ENCODE data around the gene C1orf167.

C1orf167 gene

DNA sequence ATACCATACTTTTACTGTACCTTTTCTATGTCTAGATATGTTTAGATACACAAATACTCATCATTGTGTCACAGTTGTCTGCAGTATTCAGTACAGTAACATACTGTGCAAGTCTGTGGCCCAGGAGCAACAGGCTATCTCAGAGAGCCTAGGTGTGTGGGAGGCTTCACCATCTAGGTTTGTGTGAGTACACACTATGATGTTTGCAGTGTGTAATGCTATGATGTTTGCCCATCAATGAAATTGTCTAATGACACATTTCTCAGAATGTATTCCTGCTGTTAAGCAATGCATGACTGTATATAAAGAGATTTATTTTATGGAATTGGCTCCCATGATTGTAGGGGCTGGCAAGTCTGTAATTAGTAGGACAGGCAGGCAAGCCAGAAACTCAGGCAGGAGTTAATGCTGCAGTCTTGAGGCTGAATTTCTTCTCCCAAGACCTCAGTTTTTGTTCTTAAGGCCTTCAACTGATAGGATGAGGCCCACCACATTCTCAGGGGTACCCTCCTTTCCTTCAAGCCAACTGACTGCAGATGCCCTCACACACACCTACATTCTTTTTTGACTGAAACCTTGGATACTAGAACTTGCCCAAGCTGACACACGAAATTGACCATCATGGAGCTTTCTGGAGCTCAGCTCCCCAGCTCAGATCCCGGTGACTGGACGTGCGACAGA is 33.7 kb upstream of the C1orf167 start:
- Histone ChIP-seq H3K4me2 (no peak overlapping the region), H4K20me1 (ENCODE audit: insufficient read depth) (no peaks in the 10 kb centered on the region), H3K27me3 (ENCODE audit: insufficient read depth, low read depth) (peaks cover 23% of the 10 kb centered on the region; the same call in 1 of the 2 replicates), H3K4me3 (IDR thresholded peaks at IDR 0.05; ENCODE audit: insufficient read depth, low read depth, low read length) (no peak overlapping the region), H3K9ac (no peak overlapping the region), H2AFZ (ENCODE audit: low read depth) (no peak overlapping the region), H3K27ac (no peak overlapping the region), H3K4me1 (ENCODE audit: low read depth, poor library complexity, severe bottlenecking) (no peaks in the 10 kb centered on the region), H3K79me2 (ENCODE audit: insufficient read depth, low read depth) (no peaks in the 10 kb centered on the region), H3K36me3 (ENCODE audit: insufficient read depth) (no peaks in the 10 kb centered on the region)
- no peak for TF ChIP-seq CTCF (conservative IDR thresholded peaks at IDR 0.05; ENCODE audit: low read depth, low read length)

- Histone ChIP-seq H3K36me3 (ENCODE audit: insufficient read depth) (no peaks in the 10 kb centered on the region), H3K27me3 (ENCODE audit: insufficient read depth, low read depth) (peaks cover 20% of the 10 kb centered on the region; the same call in 1 of the 2 replicates), H4K20me1 (ENCODE audit: insufficient read depth) (no peaks in the 10 kb centered on the region), H3K79me2 (ENCODE audit: insufficient read depth, low read depth) (no peaks in the 10 kb centered on the region), H3K4me3 (IDR thresholded peaks at IDR 0.05; ENCODE audit: insufficient read depth, low read depth, low read length) (no peak overlapping the region), H3K9ac (no peak overlapping the region), H3K4me1 (ENCODE audit: low read depth, poor library complexity, severe bottlenecking) (no peaks in the 10 kb centered on the region), H2AFZ (ENCODE audit: low read depth) (no peak overlapping the region), H3K27ac (no peak overlapping the region), H3K4me2 (no peak overlapping the region)
- no peak for TF ChIP-seq CTCF (conservative IDR thresholded peaks at IDR 0.05; ENCODE audit: low read depth, low read length)
Measured at GRCh38 chr1:11729155-11729497, 32.9 kb upstream of the C1orf167 start.

DNA sequence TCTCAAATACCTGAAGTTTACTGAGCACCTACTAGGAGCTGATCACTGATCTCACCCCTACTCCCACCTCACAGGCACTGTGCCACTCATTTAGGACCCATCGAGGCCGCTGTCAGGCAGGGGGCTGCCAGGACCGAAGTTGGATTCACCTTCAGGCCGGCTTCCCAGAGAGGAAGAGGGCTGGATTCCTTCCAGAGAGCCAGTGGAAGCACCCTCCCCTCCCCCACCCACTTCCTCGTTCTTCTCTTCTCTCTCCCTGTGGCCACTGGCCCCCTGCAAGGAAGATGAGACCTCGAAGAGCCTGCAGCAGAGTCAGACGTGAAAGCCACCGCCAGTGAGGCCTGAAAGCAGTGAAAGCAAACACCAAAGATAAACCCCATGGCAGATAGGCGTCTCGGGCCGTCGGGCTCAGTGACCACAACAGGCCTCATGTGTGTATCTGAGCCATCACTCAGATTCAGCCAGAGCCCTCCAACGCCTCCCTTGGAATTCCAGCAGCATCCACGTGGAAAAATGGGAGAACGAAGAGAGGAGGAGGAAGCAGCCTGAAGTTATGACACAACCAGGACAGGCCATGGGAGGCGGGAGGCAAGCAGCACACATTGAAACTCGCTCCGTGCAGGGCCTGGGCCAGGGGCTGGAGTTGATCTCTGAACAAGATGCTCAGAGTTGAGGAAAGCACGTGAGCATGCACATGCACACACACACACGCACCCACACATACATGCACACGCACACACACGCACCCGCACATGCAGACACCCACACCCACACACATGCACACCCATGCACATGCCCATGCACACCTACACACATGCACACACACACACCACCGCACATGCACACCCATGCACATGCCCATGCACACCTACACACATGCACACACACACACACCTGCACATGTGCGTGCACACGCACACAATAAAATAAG is 32.2 kb upstream of the C1orf167 start:
- Histone ChIP-seq H3K9ac (no peak overlapping the region), H3K27me3 (ENCODE audit: insufficient read depth, low read depth) (peaks cover 14% of the 10 kb centered on the region; the same call in 1 of the 2 replicates), H3K4me2 (no peak overlapping the region), H3K79me2 (ENCODE audit: insufficient read depth, low read depth) (no peaks in the 10 kb centered on the region), H3K36me3 (ENCODE audit: insufficient read depth) (no peaks in the 10 kb centered on the region), H3K4me3 (IDR thresholded peaks at IDR 0.05; ENCODE audit: insufficient read depth, low read depth, low read length) (no peak overlapping the region), H3K27ac (no peak overlapping the region), H2AFZ (ENCODE audit: low read depth) (no peak overlapping the region), H3K4me1 (ENCODE audit: low read depth, poor library complexity, severe bottlenecking) (no peaks in the 10 kb centered on the region), H4K20me1 (ENCODE audit: insufficient read depth) (no peaks in the 10 kb centered on the region)
- no peak for TF ChIP-seq CTCF (conservative IDR thresholded peaks at IDR 0.05; ENCODE audit: low read depth, low read length)

GRCh38 chr1:11730429-11730891 is 31.5 kb upstream of the C1orf167 start:
- no peak overlapping the region for H3K27ac ChIP-seq
- H2AFZ ChIP-seq (ENCODE audit: low read depth), result no peak overlapping the region
- H4K20me1 ChIP-seq (ENCODE audit: insufficient read depth), result no peaks in the 10 kb centered on the region
- H3K4me1 ChIP-seq (ENCODE audit: low read depth, poor library complexity, severe bottlenecking), result peaks cover under 1% of the 10 kb centered on the region
- no peak overlapping the region for H3K9ac ChIP-seq
- no peaks in the 10 kb centered on the region for H3K79me2 ChIP-seq (ENCODE audit: insufficient read depth, low read depth)
- H3K36me3 ChIP-seq (ENCODE audit: insufficient read depth), result no peaks in the 10 kb centered on the region
- no peak overlapping the region for H3K4me3 ChIP-seq (IDR thresholded peaks at IDR 0.05; ENCODE audit: insufficient read depth, low read depth, low read length)
- no peak overlapping the region for H3K4me2 ChIP-seq
- peaks cover 9% of the 10 kb centered on the region; the same call in 1 of the 2 replicates for H3K27me3 ChIP-seq (ENCODE audit: insufficient read depth, low read depth)
- no peak for TF ChIP-seq CTCF (conservative IDR thresholded peaks at IDR 0.05; ENCODE audit: low read depth, low read length)

Measured in KMS-11 (cell line).